C4-2B (cell line): ENCODE measurements around the gene CDKN1C.

Source experiments
- CTCF ChIP-seq: fragments of 450-650 bp; conservative IDR thresholded peaks from 2 replicates; pipeline ENCODE4 v1.5.1; 2017; ENCODE audit warnings: mild to moderate bottlenecking
- ZFX ChIP-seq: fragments of 450-650 bp; IDR thresholded peaks from 2 replicates; pipeline ENCODE4 v1.6.1; 2017

- no peak for TF ChIP-seq CTCF
- TF ChIP-seq ZFX = no peak
Observed at GRCh38 chr11:2874963-2875362, 10.6 kb downstream of the CDKN1C start.
